ENCODE results near the gene CYBRD1.

DNA sequence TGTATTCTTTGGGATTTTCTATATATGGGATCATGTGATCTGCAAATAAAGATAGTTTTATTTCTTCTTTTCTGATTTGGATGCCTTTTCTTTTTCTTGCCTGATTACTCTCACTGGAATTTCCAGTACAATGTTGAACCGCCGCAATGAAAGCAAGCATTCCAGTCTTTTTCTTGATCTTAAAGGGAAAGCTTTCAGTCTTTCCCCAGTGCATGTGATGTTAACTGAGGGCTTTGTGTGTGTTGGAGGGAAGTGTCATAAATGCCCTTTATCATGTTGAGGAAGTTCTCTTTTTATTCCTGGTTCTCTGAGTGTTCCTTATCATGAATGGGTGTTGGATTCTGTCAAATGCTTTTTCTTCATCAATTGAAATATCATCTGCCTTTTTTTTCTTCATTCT lies 16.9 kb upstream of the CYBRD1 start:
- no peak for TF ChIP-seq POLR2A (IDR thresholded peaks at IDR 0.05)
- TF ChIP-seq, protein P1, sequence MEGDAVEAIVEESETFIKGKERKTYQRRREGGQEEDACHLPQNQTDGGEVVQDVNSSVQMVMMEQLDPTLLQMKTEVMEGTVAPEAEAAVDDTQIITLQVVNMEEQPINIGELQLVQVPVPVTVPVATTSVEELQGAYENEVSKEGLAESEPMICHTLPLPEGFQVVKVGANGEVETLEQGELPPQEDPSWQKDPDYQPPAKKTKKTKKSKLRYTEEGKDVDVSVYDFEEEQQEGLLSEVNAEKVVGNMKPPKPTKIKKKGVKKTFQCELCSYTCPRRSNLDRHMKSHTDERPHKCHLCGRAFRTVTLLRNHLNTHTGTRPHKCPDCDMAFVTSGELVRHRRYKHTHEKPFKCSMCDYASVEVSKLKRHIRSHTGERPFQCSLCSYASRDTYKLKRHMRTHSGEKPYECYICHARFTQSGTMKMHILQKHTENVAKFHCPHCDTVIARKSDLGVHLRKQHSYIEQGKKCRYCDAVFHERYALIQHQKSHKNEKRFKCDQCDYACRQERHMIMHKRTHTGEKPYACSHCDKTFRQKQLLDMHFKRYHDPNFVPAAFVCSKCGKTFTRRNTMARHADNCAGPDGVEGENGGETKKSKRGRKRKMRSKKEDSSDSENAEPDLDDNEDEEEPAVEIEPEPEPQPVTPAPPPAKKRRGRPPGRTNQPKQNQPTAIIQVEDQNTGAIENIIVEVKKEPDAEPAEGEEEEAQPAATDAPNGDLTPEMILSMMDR (IDR thresholded peaks at IDR 0.05): no peak
- no peak for TF ChIP-seq EP300 (IDR thresholded peaks at IDR 0.05)

Measured in ovary (tissue), 3 donors.